NCI-H146 treated with DMSO at 0.1 percent for 48 hours (cell line): Measurements from ENCODE around the gene TNFSF9.
"Not testable (repeated sequence)": the region's sequence is repeated elsewhere in the genome, so short reads cannot be mapped to it uniquely, and the experiment has no call there.

Experiments used
- DNase-seq: peaks from one replicate; lab custom pipeline; 2025; ENCODE audit not compliant: unreplicated experiment; lab: John Stamatoyannopoulos, UW

TNFSF9 gene

GRCh38 chr19:6508028-6508771 is 22.6 kb upstream of the TNFSF9 start:
- not testable (repeated sequence) for DNase-seq

GRCh38 chr19:6509118-6509971 is 21.5 kb upstream of the TNFSF9 start:
- no peak for DNase-seq

GRCh38 chr19:6510618-6511017 is 20.2 kb upstream of the TNFSF9 start:
- no peak for DNase-seq

- no peak for DNase-seq
Measured at GRCh38 chr19:6514089-6514488, 16.7 kb upstream of the TNFSF9 start.

- no peak for DNase-seq
Measured at GRCh38 chr19:6514926-6515544, 15.8 kb upstream of the TNFSF9 start.

GRCh38 chr19:6516018-6516658 is 14.7 kb upstream of the TNFSF9 start:
- DNase-seq, result peak; percentile 27

GRCh38 chr19:6516659-6517291 is 14.1 kb upstream of the TNFSF9 start:
- peak; percentile 26 for DNase-seq

GRCh38 chr19:6518145-6518911 is 12.5 kb upstream of the TNFSF9 start:
- no peak for DNase-seq

GRCh38 chr19:6519289-6519688 is 11.5 kb upstream of the TNFSF9 start:
- DNase-seq, result no peak

GRCh38 chr19:6521718-6522646 is 8.8 kb upstream of the TNFSF9 start:
- no peak for DNase-seq

- DNase-seq, result no peak
Measured at GRCh38 chr19:6522712-6523111, 8.1 kb upstream of the TNFSF9 start.

- DNase-seq, result no peak
Measured at GRCh38 chr19:6524311-6524710, 6.5 kb upstream of the TNFSF9 start.

GRCh38 chr19:6527893-6528543 is 2.8 kb upstream of the TNFSF9 start:
- DNase-seq, result no peak

GRCh38 chr19:6528544-6529121 is 2.2 kb upstream of the TNFSF9 start:
- no peak for DNase-seq

- no peak for DNase-seq
Measured at GRCh38 chr19:6529351-6529750, 1.5 kb upstream of the TNFSF9 start.

- DNase-seq, result no peak
Measured at GRCh38 chr19:6529937-6530385, 865 bp upstream of the TNFSF9 start.

GRCh38 chr19:6531163-6531955 is 533 bp downstream of the TNFSF9 start:
- DNase-seq, result no peak

GRCh38 chr19:6531956-6532243 is 1.1 kb downstream of the TNFSF9 start:
- DNase-seq, result no peak
